ENCODE measurements around the gene BCR.
"Not testable (repeated sequence)": the region's sequence is repeated elsewhere in the genome, so short reads cannot be mapped to it uniquely, and the experiment has no call there.

BCR gene

GRCh38 chr22:23180301-23180892, at the start of gene BCR:
Gene BCR (plus strand): TSS chr22:23180509. CDS start chr22:23180961, 452 bp downstream.
- Histone ChIP-seq H3K27me3 (replicated peaks; ENCODE audit: control insufficient read depth, insufficient read depth, low read length) (no peaks in the 10 kb centered on the region), H3K4me3 (replicated peaks; ENCODE audit: low read depth, low read length) (peak within 1 kb of the TSS; percentile 84), H3K36me3 (ENCODE audit: control insufficient read depth, insufficient read depth, low read length) (peaks cover 3% of the 10 kb centered on the region)
- TF ChIP-seq CTCF (IDR thresholded peaks at IDR 0.05; ENCODE audit: insufficient read depth, low read length, poor library complexity, severe bottlenecking), result peak; percentile 10
- peak; percentile 77 for DNase-seq (ENCODE audit: extremely low read depth, insufficient read length)

GRCh38 chr22:23130697-23131096, 49.6 kb upstream of the BCR start:
- no peak overlapping the region for H3K4me3 ChIP-seq (replicated peaks; ENCODE audit: low read depth, low read length)
- H3K27me3 ChIP-seq (replicated peaks; ENCODE audit: control insufficient read depth, insufficient read depth, low read length), result no peaks in the 10 kb centered on the region; the same call in 1 of the 2 replicates
- no peak for TF ChIP-seq CTCF (IDR thresholded peaks at IDR 0.05; ENCODE audit: insufficient read depth, low read length, poor library complexity, severe bottlenecking)
- DNase-seq (ENCODE audit: extremely low read depth, insufficient read length), result no peak
- no peaks in the 10 kb centered on the region for H3K36me3 ChIP-seq (ENCODE audit: control insufficient read depth, insufficient read depth, low read length)

- H3K4me3 ChIP-seq (replicated peaks; ENCODE audit: low read depth, low read length), result no peak overlapping the region
- H3K27me3 ChIP-seq (replicated peaks; ENCODE audit: control insufficient read depth, insufficient read depth, low read length), result no peaks in the 10 kb centered on the region
- no peaks in the 10 kb centered on the region for H3K36me3 ChIP-seq (ENCODE audit: control insufficient read depth, insufficient read depth, low read length)
- TF ChIP-seq CTCF (IDR thresholded peaks at IDR 0.05; ENCODE audit: insufficient read depth, low read length, poor library complexity, severe bottlenecking), result no peak
- no peak for DNase-seq (ENCODE audit: extremely low read depth, insufficient read length)
Observed at GRCh38 chr22:23131931-23132330, 48.4 kb upstream of the BCR start.

GRCh38 chr22:23132376-23133091, 47.8 kb upstream of the BCR start:
- DNase-seq (ENCODE audit: extremely low read depth, insufficient read length), result no peak
- Histone ChIP-seq H3K4me3 (replicated peaks; ENCODE audit: low read depth, low read length) (no peak overlapping the region), H3K36me3 (ENCODE audit: control insufficient read depth, insufficient read depth, low read length) (no peaks in the 10 kb centered on the region), H3K27me3 (replicated peaks; ENCODE audit: control insufficient read depth, insufficient read depth, low read length) (no peaks in the 10 kb centered on the region)
- TF ChIP-seq CTCF (IDR thresholded peaks at IDR 0.05; ENCODE audit: insufficient read depth, low read length, poor library complexity, severe bottlenecking), result no peak

- no peaks in the 10 kb centered on the region for H3K27me3 ChIP-seq (replicated peaks; ENCODE audit: control insufficient read depth, insufficient read depth, low read length)
- DNase-seq (ENCODE audit: extremely low read depth, insufficient read length), result no peak
- H3K36me3 ChIP-seq (ENCODE audit: control insufficient read depth, insufficient read depth, low read length), result no peaks in the 10 kb centered on the region
- no peak overlapping the region for H3K4me3 ChIP-seq (replicated peaks; ENCODE audit: low read depth, low read length)
- TF ChIP-seq CTCF (IDR thresholded peaks at IDR 0.05; ENCODE audit: insufficient read depth, low read length, poor library complexity, severe bottlenecking), result no peak
Observed at GRCh38 chr22:23133922-23134321, 46.4 kb upstream of the BCR start.

- H3K4me3 ChIP-seq (replicated peaks; ENCODE audit: low read depth, low read length), result not testable (repeated sequence)
Observed at GRCh38 chr22:23136991-23137390, 43.3 kb upstream of the BCR start.

More at GRCh38 chr22:23136991-23137390, 43.3 kb upstream of the BCR start:
- H3K27me3 ChIP-seq (replicated peaks; ENCODE audit: control insufficient read depth, insufficient read depth, low read length); H3K36me3 ChIP-seq (ENCODE audit: control insufficient read depth, insufficient read depth, low read length); DNase-seq (ENCODE audit: extremely low read depth, insufficient read length): not testable (repeated sequence)

All from GM06990 (cell line).